Activated naive CD8-positive, alpha-beta T cell treated with anti-CD3 and anti-CD28 coated beads, Interleukin-2, amount 50 U/mL, for 24 hours (primary cell): ENCODE data around the gene TMEM30A.

ENCODE experiments used
- ATAC-seq: fragments of 150-1000 bp; cut with Tn5 transposase; one replicate; pipeline ENCODE4 v1.10.0; 2021
- DNase-seq: peaks from one replicate; pipeline ENCODE4 v3.0.0; 2021
- H3K27ac Mint-ChIP-seq: one replicate; pipeline ENCODE4 v1.8.0; 2021; ENCODE audit warnings: mild to moderate bottlenecking, mixed read lengths
- H3K27me3 Mint-ChIP-seq: one replicate; pipeline ENCODE4 v1.8.0; 2021; ENCODE audit warnings: mixed read lengths
- H3K36me3 Mint-ChIP-seq: one replicate; pipeline ENCODE4 v1.8.0; 2021; ENCODE audit warnings: low read depth, mixed read lengths
- H3K4me1 Mint-ChIP-seq: one replicate; pipeline ENCODE4 v1.8.0; 2021; ENCODE audit warnings: mixed read lengths
- H3K4me3 Mint-ChIP-seq: one replicate; pipeline ENCODE4 v1.8.0; 2021; ENCODE audit warnings: mild to moderate bottlenecking, moderate library complexity, mixed read lengths
- H3K9me3 Mint-ChIP-seq: one replicate; pipeline ENCODE4 v1.8.0; 2021; ENCODE audit warnings: mixed read lengths

Gene TMEM30A

DNA sequence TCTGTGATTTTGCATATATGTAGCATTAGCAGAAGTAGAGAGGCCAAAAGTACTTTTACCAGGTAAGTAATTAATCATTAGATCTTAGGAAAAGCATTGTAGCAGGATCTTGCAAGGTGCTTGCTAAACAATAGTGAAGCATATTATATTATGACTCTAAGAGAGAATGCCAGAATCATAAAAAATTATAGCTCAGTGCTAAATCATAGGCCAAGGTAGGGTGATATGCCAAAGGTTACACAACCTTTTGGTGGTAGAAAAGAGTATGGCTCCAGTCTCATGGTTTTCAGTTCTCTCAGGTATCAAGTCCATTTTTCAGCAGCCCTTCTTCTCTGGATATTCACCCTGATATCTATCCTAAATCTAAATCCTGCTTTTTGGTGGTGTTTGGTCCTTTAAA, 16.9 kb upstream of the TMEM30A start:
- ATAC-seq (no peak), DNase-seq (no peak)
- H3K4me1 Mint-ChIP-seq = peaks cover 2% of the 10 kb centered on the region
- no peaks in the 10 kb centered on the region for H3K36me3 Mint-ChIP-seq
- no peak overlapping the region for H3K4me3 Mint-ChIP-seq
- H3K27me3 Mint-ChIP-seq = peaks cover 3% of the 10 kb centered on the region
- H3K9me3 Mint-ChIP-seq = no peaks in the 10 kb centered on the region
- no peak overlapping the region for H3K27ac Mint-ChIP-seq

DNA sequence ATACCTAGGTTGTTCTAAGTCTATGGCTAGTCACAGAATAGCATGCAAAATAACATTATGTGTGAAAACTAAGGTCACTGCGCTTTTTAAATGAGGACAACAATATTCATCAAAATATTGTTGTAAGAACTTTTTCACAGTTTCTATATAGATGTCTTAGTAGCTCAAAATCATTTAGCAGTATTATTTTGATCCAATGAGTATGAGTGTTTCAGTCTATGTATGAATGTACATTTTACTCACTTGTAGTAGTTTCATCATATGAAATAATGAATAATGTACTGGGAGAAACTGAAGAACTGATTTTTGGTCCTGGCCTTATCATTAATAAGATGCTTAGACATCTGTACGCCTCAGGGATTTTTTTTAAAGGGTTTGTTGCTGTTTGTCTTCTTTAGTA, 16.5 kb upstream of the TMEM30A start:
- DNase-seq (no peak), ATAC-seq (no peak)
- Mint-ChIP-seq H3K27me3 (peaks cover 3% of the 10 kb centered on the region), H3K36me3 (no peaks in the 10 kb centered on the region), H3K27ac (no peak overlapping the region), H3K9me3 (no peaks in the 10 kb centered on the region), H3K4me3 (no peak overlapping the region), H3K4me1 (peaks cover 2% of the 10 kb centered on the region)

DNA sequence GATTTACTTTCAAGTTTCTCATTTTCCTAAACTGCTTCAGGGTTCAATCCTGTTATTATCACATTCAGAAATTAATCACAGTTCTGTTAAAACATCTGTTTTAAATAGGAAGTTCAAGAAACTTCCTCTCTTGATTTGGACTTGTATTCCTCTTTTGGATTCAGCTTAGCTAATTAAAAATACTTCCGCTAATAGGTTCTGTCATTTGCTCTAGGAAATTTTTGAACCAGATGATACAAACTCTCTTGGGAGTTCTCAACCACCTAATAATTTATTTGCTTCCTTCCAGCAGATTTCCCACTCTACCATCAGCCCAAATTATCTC, 15.9 kb upstream of the TMEM30A start:
- no peaks in the 10 kb centered on the region for H3K9me3 Mint-ChIP-seq
- DNase-seq (no peak), ATAC-seq (no peak)
- no peak overlapping the region for H3K27ac Mint-ChIP-seq
- peaks cover 2% of the 10 kb centered on the region for H3K4me1 Mint-ChIP-seq
- no peak overlapping the region for H3K4me3 Mint-ChIP-seq
- peaks cover 3% of the 10 kb centered on the region for H3K27me3 Mint-ChIP-seq
- H3K36me3 Mint-ChIP-seq = no peaks in the 10 kb centered on the region

DNA sequence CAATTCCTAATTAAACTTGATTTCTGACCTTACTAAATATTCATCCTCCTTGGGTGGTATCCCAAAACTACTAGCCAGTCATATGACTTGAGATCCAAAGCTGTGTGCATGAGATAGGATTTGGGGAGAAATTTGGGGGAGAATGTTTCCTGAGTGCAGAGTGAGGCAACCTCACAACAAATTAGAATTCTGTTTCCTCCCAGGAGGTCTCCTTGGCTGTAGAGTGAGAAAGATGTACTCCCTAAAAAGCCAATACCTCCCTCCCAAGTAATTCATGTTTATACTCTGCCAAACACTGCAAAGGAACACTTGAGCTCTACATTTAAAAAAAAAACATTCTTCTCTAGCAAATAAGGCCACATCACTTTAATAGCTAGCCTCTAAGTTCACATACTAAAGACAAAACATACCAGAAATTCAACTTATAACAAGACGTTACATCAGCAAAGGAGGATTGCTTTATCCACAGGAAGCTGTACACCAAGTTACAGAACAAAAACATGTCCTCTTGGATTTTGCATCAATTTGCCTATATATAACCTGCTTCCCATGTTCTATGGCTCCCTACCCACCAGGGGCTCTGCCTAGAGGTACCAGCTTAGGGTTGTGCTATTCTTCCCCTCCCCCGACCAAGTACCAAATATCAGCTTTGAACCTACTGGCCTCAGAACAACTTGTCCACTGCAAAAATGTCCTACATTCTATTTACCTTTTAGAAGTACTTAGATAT, 15.4 kb upstream of the TMEM30A start:
- H3K9me3 Mint-ChIP-seq = no peaks in the 10 kb centered on the region
- H3K36me3 Mint-ChIP-seq = no peaks in the 10 kb centered on the region
- H3K4me1 Mint-ChIP-seq = peaks cover 2% of the 10 kb centered on the region
- H3K27ac Mint-ChIP-seq = no peak overlapping the region
- DNase-seq = no peak
- no peak overlapping the region for H3K4me3 Mint-ChIP-seq
- peaks cover 3% of the 10 kb centered on the region for H3K27me3 Mint-ChIP-seq
- no peak for ATAC-seq

DNA sequence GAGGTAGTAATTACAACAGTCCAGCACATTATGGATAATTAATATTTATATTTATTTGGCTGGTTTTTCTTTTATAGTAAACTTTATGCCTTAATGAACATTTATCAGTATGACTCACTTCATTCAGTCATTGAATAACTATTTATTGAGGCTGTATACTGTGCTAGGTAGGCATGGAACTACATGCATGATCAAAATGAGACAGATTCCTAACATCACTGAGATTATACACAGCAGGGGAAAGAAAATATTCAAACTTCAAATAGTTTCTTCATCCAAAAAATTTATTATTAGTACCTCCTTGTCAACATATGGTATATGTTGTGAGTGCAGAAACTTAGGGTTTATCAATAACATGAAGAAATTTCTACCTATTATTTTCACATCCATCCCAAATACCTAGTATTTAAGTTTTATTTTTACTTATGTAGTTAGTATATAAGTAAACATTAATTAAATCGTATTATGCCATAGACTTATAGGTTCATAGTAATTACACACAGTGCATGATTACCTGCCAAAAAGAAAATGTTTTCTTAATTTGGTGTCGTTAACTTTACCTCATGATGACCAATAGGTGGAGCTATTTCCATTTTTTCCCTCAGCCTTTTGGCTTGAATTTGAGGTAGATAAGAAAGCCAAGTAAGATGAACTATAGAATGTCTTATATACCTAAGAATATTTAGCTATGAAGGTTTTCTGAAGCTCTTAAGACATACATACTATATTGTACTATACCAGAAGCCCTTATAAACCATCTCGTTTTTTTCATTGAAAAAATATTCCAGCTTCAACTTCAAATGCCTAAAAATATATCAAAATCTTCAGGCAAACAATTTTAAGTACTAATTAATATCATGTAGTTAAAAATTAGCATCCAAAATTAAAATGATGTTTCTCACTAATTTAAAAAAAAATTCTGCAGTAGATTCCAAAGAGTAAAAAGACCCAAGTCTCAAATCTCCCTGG, 12.5 kb upstream of the TMEM30A start:
- Mint-ChIP-seq H3K4me3 (no peak overlapping the region), H3K9me3 (no peaks in the 10 kb centered on the region), H3K36me3 (no peaks in the 10 kb centered on the region), H3K4me1 (peaks cover 2% of the 10 kb centered on the region), H3K27ac (no peak overlapping the region), H3K27me3 (no peaks in the 10 kb centered on the region)
- DNase-seq (no peak), ATAC-seq (peak; percentile 43)

GRCh38 chr6:75292555-75292954, 8.0 kb upstream of the TMEM30A start:
- no peak for ATAC-seq
- Mint-ChIP-seq H3K4me3 (no peak overlapping the region), H3K9me3 (no peaks in the 10 kb centered on the region), H3K27ac (no peak overlapping the region), H3K27me3 (no peaks in the 10 kb centered on the region), H3K4me1 (peaks cover 6% of the 10 kb centered on the region), H3K36me3 (peaks cover 8% of the 10 kb centered on the region)
- DNase-seq = no peak

DNA sequence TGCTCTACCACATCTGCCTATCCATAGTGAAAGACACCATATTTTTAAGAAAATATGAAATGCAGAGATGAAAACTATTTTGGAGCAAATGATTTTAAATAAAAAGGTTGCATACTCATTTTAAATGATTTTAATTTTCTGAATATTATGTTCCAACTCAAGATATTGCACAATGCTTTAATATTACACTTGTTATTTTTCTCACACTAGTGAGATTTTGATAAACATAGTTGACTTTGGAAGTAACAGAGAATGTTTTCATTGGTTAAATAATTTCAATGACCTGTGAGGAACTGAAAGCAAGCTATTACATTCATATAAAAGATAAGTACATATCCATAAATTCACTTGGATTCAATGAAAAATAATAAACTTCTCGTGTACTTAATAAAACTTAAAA, 7.2 kb upstream of the TMEM30A start:
- H3K9me3 Mint-ChIP-seq = no peaks in the 10 kb centered on the region
- H3K4me1 Mint-ChIP-seq = peaks cover 6% of the 10 kb centered on the region
- H3K27me3 Mint-ChIP-seq = no peaks in the 10 kb centered on the region
- ATAC-seq = no peak
- H3K27ac Mint-ChIP-seq = no peak overlapping the region
- H3K4me3 Mint-ChIP-seq = no peak overlapping the region
- H3K36me3 Mint-ChIP-seq = peaks cover 8% of the 10 kb centered on the region
- DNase-seq = no peak

DNA sequence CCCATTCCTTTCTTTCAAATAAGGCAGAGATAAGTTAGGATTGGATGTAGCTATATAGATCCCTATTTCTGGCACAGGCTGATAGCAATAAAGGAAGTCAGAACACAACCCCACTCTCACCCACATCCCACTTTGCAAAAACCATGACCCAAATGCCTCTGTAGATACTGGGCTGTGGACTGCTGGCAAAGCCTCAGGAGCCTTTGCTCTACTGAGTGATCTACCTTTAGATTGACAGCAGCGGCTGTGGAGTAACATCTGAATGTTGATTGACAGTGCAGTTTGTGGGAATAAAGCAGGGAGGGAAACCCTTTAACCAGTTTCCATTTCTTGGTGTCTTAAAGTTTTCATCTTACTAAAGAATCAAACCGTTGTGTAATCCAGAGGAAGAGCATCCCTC, 6.7 kb upstream of the TMEM30A start:
- no peak overlapping the region for H3K4me3 Mint-ChIP-seq
- no peaks in the 10 kb centered on the region for H3K9me3 Mint-ChIP-seq
- no peak for DNase-seq
- H3K4me1 Mint-ChIP-seq = peaks cover 6% of the 10 kb centered on the region
- H3K36me3 Mint-ChIP-seq = peaks cover 8% of the 10 kb centered on the region
- H3K27me3 Mint-ChIP-seq = no peaks in the 10 kb centered on the region
- no peak for ATAC-seq
- no peak overlapping the region for H3K27ac Mint-ChIP-seq

DNA sequence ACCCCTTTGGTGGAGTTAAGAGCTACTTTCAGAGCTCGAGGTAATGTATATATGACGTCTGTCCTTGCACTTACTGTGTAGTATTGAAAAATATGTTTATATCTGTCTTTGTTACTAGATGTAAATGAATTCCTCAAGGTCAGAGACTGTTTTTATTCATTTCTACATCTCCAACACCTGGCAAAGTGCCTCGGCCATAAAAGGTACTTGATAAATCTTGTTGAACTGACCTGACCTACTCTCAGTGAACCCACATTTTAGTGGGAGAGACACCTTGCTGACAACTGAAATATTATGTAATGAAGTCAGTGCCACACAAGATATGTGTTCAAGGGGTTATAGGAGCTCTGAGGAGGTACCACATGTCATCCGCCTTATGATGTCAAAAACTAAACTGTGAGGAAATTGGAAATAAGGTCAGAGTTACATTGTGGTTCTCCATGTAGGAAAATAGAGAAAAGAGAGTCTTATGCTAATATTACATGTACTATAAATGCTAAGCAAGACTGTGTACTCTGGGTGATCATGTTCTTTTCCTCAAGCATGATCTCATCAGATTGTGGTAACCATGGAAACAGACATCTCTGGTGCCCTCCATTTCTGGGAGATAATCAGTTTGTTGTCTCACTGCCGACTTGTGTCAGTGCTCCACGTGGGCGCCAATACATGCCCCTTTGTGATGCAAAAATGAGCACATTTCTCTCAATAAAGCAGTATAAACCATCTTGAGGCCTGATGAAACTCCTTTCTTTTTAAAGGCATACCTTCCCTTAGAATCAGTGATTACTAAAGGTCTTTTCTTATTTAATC, 5.7 kb upstream of the TMEM30A start:
- H3K9me3 Mint-ChIP-seq = no peaks in the 10 kb centered on the region
- no peaks in the 10 kb centered on the region for H3K27me3 Mint-ChIP-seq
- no peak overlapping the region for H3K27ac Mint-ChIP-seq
- H3K36me3 Mint-ChIP-seq = peaks cover 8% of the 10 kb centered on the region
- no peak for ATAC-seq
- H3K4me3 Mint-ChIP-seq = no peak overlapping the region
- H3K4me1 Mint-ChIP-seq = peaks cover 6% of the 10 kb centered on the region
- no peak for DNase-seq

- ATAC-seq (no peak), DNase-seq (no peak)
- Mint-ChIP-seq H3K27ac (peak overlapping the region; percentile 44), H3K36me3 (peaks cover 8% of the 10 kb centered on the region), H3K27me3 (no peaks in the 10 kb centered on the region), H3K9me3 (no peaks in the 10 kb centered on the region), H3K4me1 (peaks cover 6% of the 10 kb centered on the region), H3K4me3 (no peak overlapping the region)
Observed at GRCh38 chr6:75288023-75288422, 3.4 kb upstream of the TMEM30A start.

- Mint-ChIP-seq H3K4me3 (no peak overlapping the region), H3K27ac (peak overlapping the region; percentile 44), H3K27me3 (no peaks in the 10 kb centered on the region), H3K9me3 (no peaks in the 10 kb centered on the region), H3K4me1 (peaks cover 11% of the 10 kb centered on the region), H3K36me3 (peaks cover 8% of the 10 kb centered on the region)
- DNase-seq (no peak), ATAC-seq (no peak)
Observed at GRCh38 chr6:75287424-75287823, 2.8 kb upstream of the TMEM30A start.

GRCh38 chr6:75286955-75287354, 2.4 kb upstream of the TMEM30A start:
- no peak overlapping the region for H3K4me3 Mint-ChIP-seq
- H3K27me3 Mint-ChIP-seq = no peaks in the 10 kb centered on the region
- no peak for DNase-seq
- peaks cover 13% of the 10 kb centered on the region for H3K4me1 Mint-ChIP-seq
- no peak for ATAC-seq
- peaks cover 8% of the 10 kb centered on the region for H3K36me3 Mint-ChIP-seq
- H3K27ac Mint-ChIP-seq = no peak overlapping the region
- no peaks in the 10 kb centered on the region for H3K9me3 Mint-ChIP-seq

GRCh38 chr6:75285283-75285639, 669 bp upstream of the TMEM30A start:
- Mint-ChIP-seq H3K4me3 (no peak overlapping the region), H3K36me3 (peaks cover 8% of the 10 kb centered on the region), H3K9me3 (no peaks in the 10 kb centered on the region), H3K27me3 (no peaks in the 10 kb centered on the region), H3K4me1 (peaks cover 30% of the 10 kb centered on the region), H3K27ac (no peak overlapping the region)
- no peak for ATAC-seq
- DNase-seq = no peak

GRCh38 chr6:75283907-75284631, 523 bp downstream of the TMEM30A start:
- H3K36me3 Mint-ChIP-seq = peaks cover 4% of the 10 kb centered on the region
- no peak overlapping the region for H3K27ac Mint-ChIP-seq
- H3K9me3 Mint-ChIP-seq = no peaks in the 10 kb centered on the region
- no peak for DNase-seq
- H3K27me3 Mint-ChIP-seq = no peaks in the 10 kb centered on the region
- ATAC-seq = peak; percentile 12
- H3K4me1 Mint-ChIP-seq = peaks cover 37% of the 10 kb centered on the region
- H3K4me3 Mint-ChIP-seq = no peak overlapping the region
